Measurements from ENCODE around the gene SLC9A2. TPM values are rescaled to one million over a fixed set of nuclear protein-coding genes. Genes with fewer than 3 reads are reported as not detected.
A peak's percentile ranks its signal among the peaks of the same experiment; 100 is the strongest.

Gene SLC9A2
- total RNA-seq, 1 donor from 2014 or later, result not detected

- DNase-seq (ENCODE audit: low read depth in 2 of 2), result no peak
Observed at GRCh38 chr2:102672107-102672776, 52.9 kb downstream of the SLC9A2 start.

- no peak for DNase-seq (ENCODE audit: low read depth in 2 of 2)
Observed at GRCh38 chr2:102674370-102674769, 55.0 kb downstream of the SLC9A2 start.

GRCh38 chr2:102674836-102675235 is 55.5 kb downstream of the SLC9A2 start:
- DNase-seq (ENCODE audit: low read depth in 2 of 2), result no peak

GRCh38 chr2:102677244-102678215 is 58.2 kb downstream of the SLC9A2 start:
- no peak for DNase-seq (ENCODE audit: low read depth in 2 of 2)

GRCh38 chr2:102678442-102678841 is 59.1 kb downstream of the SLC9A2 start:
- no peak for DNase-seq (ENCODE audit: low read depth in 2 of 2)

- DNase-seq (ENCODE audit: low read depth in 2 of 2), result no peak
Observed at GRCh38 chr2:102686479-102687439, 67.4 kb downstream of the SLC9A2 start.

GRCh38 chr2:102690012-102690411 is 70.7 kb downstream of the SLC9A2 start:
- DNase-seq (ENCODE audit: low read depth in 2 of 2), result no peak

GRCh38 chr2:102696463-102696862 is 77.1 kb downstream of the SLC9A2 start:
- DNase-seq (ENCODE audit: low read depth in 2 of 2), result no peak

- no peak for DNase-seq (ENCODE audit: low read depth in 2 of 2)
Observed at GRCh38 chr2:102698369-102699111, 79.2 kb downstream of the SLC9A2 start.

GRCh38 chr2:102703305-102703704 is 84.0 kb downstream of the SLC9A2 start:
- no peak for DNase-seq (ENCODE audit: low read depth in 2 of 2)

GRCh38 chr2:102703748-102704147 is 84.4 kb downstream of the SLC9A2 start:
- peak in 1 of 2 donors; percentile 17 for DNase-seq (ENCODE audit: low read depth in 2 of 2)

GRCh38 chr2:102704531-102704930 is 85.2 kb downstream of the SLC9A2 start:
- DNase-seq (ENCODE audit: low read depth in 2 of 2), result no peak

GRCh38 chr2:102707796-102708695 is 88.7 kb downstream of the SLC9A2 start:
- no peak for DNase-seq (ENCODE audit: low read depth in 2 of 2)

- no peak for DNase-seq (ENCODE audit: low read depth in 2 of 2)
Observed at GRCh38 chr2:102708847-102709559, 89.7 kb downstream of the SLC9A2 start.

GRCh38 chr2:102717308-102718018 is 98.1 kb downstream of the SLC9A2 start:
- DNase-seq (ENCODE audit: low read depth in 2 of 2), result no peak

GRCh38 chr2:102718387-102719316 is 99.3 kb downstream of the SLC9A2 start:
- no peak for DNase-seq (ENCODE audit: low read depth in 2 of 2)

GRCh38 chr2:102724016-102724490 is 104.7 kb downstream of the SLC9A2 start:
- no peak for DNase-seq (ENCODE audit: low read depth in 2 of 2)

All from dermis microvascular lymphatic vessel endothelial cell (primary cell).